BLaER1 treated with 17β-estradiol and CSF1 and Interleukin-3, amounts not matched to agents 10 nM and 100 nM (cell line): Measurements from ENCODE around the gene TRIM62.
A peak's percentile ranks its signal among the peaks of the same experiment; 100 is the strongest.

Experiments
- H3K27ac ChIP-seq, 11 experiments: shearing (Covaris generic); formaldehyde crosslinking; 2 replicates each; pipeline ENCODE4 v1.8.1; 2022
- H3K27me3 ChIP-seq, 11 experiments: shearing (Covaris generic); formaldehyde crosslinking; 2 replicates each; pipeline ENCODE4 v1.8.1; 2022
- H3K36me3 ChIP-seq, 11 experiments: shearing (Covaris generic); formaldehyde crosslinking; 2 replicates each; pipeline ENCODE4 v1.8.1; 2022
- H3K4me1 ChIP-seq, 10 experiments: shearing (Covaris generic); formaldehyde crosslinking; 2 replicates each; pipeline ENCODE4 v1.8.1; 2022
- H3K4me2 ChIP-seq, 11 experiments: shearing (Covaris generic); formaldehyde crosslinking; 2 replicates each; pipeline ENCODE4 v1.8.1; 2022
- H3K4me3 ChIP-seq, 10 experiments: shearing (Covaris generic); formaldehyde crosslinking; 2 replicates each; pipeline ENCODE4 v1.8.1; 2022
- H3K9ac ChIP-seq, 11 experiments: shearing (Covaris generic); formaldehyde crosslinking; 2 replicates each; pipeline ENCODE4 v1.8.1; 2022
- H3K9me3 ChIP-seq, 11 experiments: shearing (Covaris generic); formaldehyde crosslinking; replicated peaks in 1 of 11; 2 replicates each; pipeline ENCODE4 v1.8.1; 2022
- H4K20me1 ChIP-seq, 11 experiments: shearing (Covaris generic); formaldehyde crosslinking; 2 replicates each; pipeline ENCODE4 v1.8.1; 2022
- Cebpa-rat ChIP-seq, 11 experiments: shearing (Covaris generic); IDR thresholded peaks; 2 replicates each; pipeline ENCODE4 v1.8.1; 2022

TRIM62 gene

GRCh38 chr1:33168556-33169289 is 13.1 kb downstream of the TRIM62 start:
- H3K4me3 ChIP-seq = no peak overlapping the region
- TF ChIP-seq Cebpa-rat (IDR thresholded peaks at IDR 0.05) = no peak
- no peak overlapping the region for H3K4me2 ChIP-seq
- peaks cover 0 to 6% (median 0%) of the 10 kb centered on the region in 11 experiments; a peak in 3 of 22 replicates for H3K9me3 ChIP-seq
- no peak overlapping the region for H3K27ac ChIP-seq
- peaks cover 0 to 41% (median 27%) of the 10 kb centered on the region in 11 experiments; a peak in 13 of 22 replicates for H3K36me3 ChIP-seq
- no peak overlapping the region for H3K9ac ChIP-seq
- peaks cover 5 to 27% (median 6%) of the 10 kb centered on the region in 10 experiments; a peak in 18 of 20 replicates for H3K4me1 ChIP-seq
- no peaks in the 10 kb centered on the region for H3K27me3 ChIP-seq
- H4K20me1 ChIP-seq = peaks cover 0 to 31% (median 0%) of the 10 kb centered on the region in 11 experiments; a peak in 4 of 22 replicates

- no peak overlapping the region for H3K27ac ChIP-seq
- peaks cover 7 to 31% (median 10%) of the 10 kb centered on the region in 10 experiments; a peak in 18 of 20 replicates for H3K4me1 ChIP-seq
- H3K4me3 ChIP-seq = no peak overlapping the region
- no peak for TF ChIP-seq Cebpa-rat (IDR thresholded peaks at IDR 0.05)
- H3K27me3 ChIP-seq = no peaks in the 10 kb centered on the region
- peaks cover 0 to 44% (median 30%) of the 10 kb centered on the region in 11 experiments; a peak in 13 of 22 replicates for H3K36me3 ChIP-seq
- H3K4me2 ChIP-seq = no peak overlapping the region
- H3K9me3 ChIP-seq = peaks cover 0 to 6% (median 0%) of the 10 kb centered on the region in 11 experiments; a peak in 3 of 22 replicates
- no peak overlapping the region for H3K9ac ChIP-seq
- H4K20me1 ChIP-seq = peaks cover 0 to 31% (median 0%) of the 10 kb centered on the region in 11 experiments; a peak in 4 of 22 replicates
Observed at GRCh38 chr1:33167650-33168447, 14.0 kb downstream of the TRIM62 start.

- TF ChIP-seq Cebpa-rat (IDR thresholded peaks at IDR 0.05) = no peak
- Histone ChIP-seq H3K36me3 (peaks cover 0 to 44% (median 29%) of the 10 kb centered on the region in 11 experiments; a peak in 14 of 22 replicates), H3K4me2 (no peak overlapping the region)
Observed at GRCh38 chr1:33165809-33166208, 16.0 kb downstream of the TRIM62 start.

GRCh38 chr1:33165209-33165608 is 16.6 kb downstream of the TRIM62 start:
- no peak overlapping the region for H3K4me3 ChIP-seq
- H3K9me3 ChIP-seq = peaks cover 0 to 6% (median 0%) of the 10 kb centered on the region in 11 experiments; a peak in 3 of 22 replicates
- H3K9ac ChIP-seq = no peak overlapping the region
- peaks cover 7 to 17% (median 10%) of the 10 kb centered on the region in 10 experiments; a peak in 17 of 20 replicates for H3K4me1 ChIP-seq
- H3K36me3 ChIP-seq = peaks cover 0 to 44% (median 27%) of the 10 kb centered on the region in 11 experiments; a peak in 14 of 22 replicates
- no peaks in the 10 kb centered on the region for H3K27me3 ChIP-seq
- H3K4me2 ChIP-seq = no peak overlapping the region
- H3K27ac ChIP-seq = no peak overlapping the region
- peaks cover 0 to 13% (median 0%) of the 10 kb centered on the region in 11 experiments; a peak in 3 of 22 replicates for H4K20me1 ChIP-seq
- no peak for TF ChIP-seq Cebpa-rat (IDR thresholded peaks at IDR 0.05)

More at GRCh38 chr1:33165809-33166208, 16.0 kb downstream of the TRIM62 start:
- peaks cover 7 to 23% (median 10%) of the 10 kb centered on the region in 10 experiments; a peak in 18 of 20 replicates for H3K4me1 ChIP-seq
- no peak overlapping the region for H3K27ac ChIP-seq
- H3K27me3 ChIP-seq = no peaks in the 10 kb centered on the region
- H3K9me3 ChIP-seq = peaks cover 0 to 6% (median 0%) of the 10 kb centered on the region in 11 experiments; a peak in 3 of 22 replicates
- H4K20me1 ChIP-seq = peaks cover 0 to 18% (median 0%) of the 10 kb centered on the region in 11 experiments; a peak in 4 of 22 replicates
- H3K9ac ChIP-seq = no peak overlapping the region
- no peak overlapping the region for H3K4me3 ChIP-seq

GRCh38 chr1:33163621-33164519 is 18.0 kb downstream of the TRIM62 start:
- Histone ChIP-seq H4K20me1 (peaks cover 0 to 6% (median 0%) of the 10 kb centered on the region in 11 experiments; a peak in 1 of 22 replicates), H3K4me3 (no peak overlapping the region), H3K36me3 (peaks cover 0 to 52% (median 34%) of the 10 kb centered on the region in 11 experiments; a peak in 16 of 22 replicates), H3K4me2 (peak overlapping the region; percentile 10 to 63 (median 41); a peak in 16 of 22 replicates), H3K27me3 (no peaks in the 10 kb centered on the region), H3K27ac (peak overlapping the region in 3 of 11 experiments; percentile 16 to 18 (median 17); a peak in 3 of 22 replicates), H3K9ac (no peak overlapping the region; a peak in 1 of 22 replicates), H3K9me3 (peaks cover 0 to 6% (median 0%) of the 10 kb centered on the region in 11 experiments; a peak in 3 of 22 replicates), H3K4me1 (peaks cover 7 to 12% (median 10%) of the 10 kb centered on the region in 10 experiments; a peak in 17 of 20 replicates)
- no peak for TF ChIP-seq Cebpa-rat (IDR thresholded peaks at IDR 0.05)

- Histone ChIP-seq H4K20me1 (no peaks in the 10 kb centered on the region), H3K4me3 (no peak overlapping the region), H3K4me1 (peaks cover 7 to 12% (median 10%) of the 10 kb centered on the region in 10 experiments; a peak in 17 of 20 replicates), H3K27ac (no peak overlapping the region), H3K9me3 (peaks cover 0 to 6% (median 0%) of the 10 kb centered on the region in 11 experiments; a peak in 3 of 22 replicates), H3K27me3 (no peaks in the 10 kb centered on the region), H3K9ac (no peak overlapping the region), H3K36me3 (peaks cover 8 to 46% (median 30%) of the 10 kb centered on the region in 11 experiments; a peak in 20 of 22 replicates), H3K4me2 (no peak overlapping the region)
- TF ChIP-seq Cebpa-rat (IDR thresholded peaks at IDR 0.05) = no peak
Observed at GRCh38 chr1:33162141-33162540, 19.7 kb downstream of the TRIM62 start.

- H4K20me1 ChIP-seq = peaks cover 0 to 3% (median 0%) of the 10 kb centered on the region in 11 experiments; a peak in 1 of 22 replicates
- H3K36me3 ChIP-seq = peaks cover 8 to 43% (median 23%) of the 10 kb centered on the region in 11 experiments; a peak in 20 of 22 replicates
- TF ChIP-seq Cebpa-rat (IDR thresholded peaks at IDR 0.05) = no peak
- H3K27me3 ChIP-seq = no peaks in the 10 kb centered on the region
- no peak overlapping the region for H3K27ac ChIP-seq
- H3K9me3 ChIP-seq = peaks cover 0 to 6% (median 0%) of the 10 kb centered on the region in 11 experiments; a peak in 3 of 22 replicates
- H3K4me3 ChIP-seq = no peak overlapping the region
- peaks cover 11 to 17% (median 14%) of the 10 kb centered on the region in 10 experiments for H3K4me1 ChIP-seq
- no peak overlapping the region for H3K9ac ChIP-seq
- no peak overlapping the region for H3K4me2 ChIP-seq
Observed at GRCh38 chr1:33161061-33161681, 20.7 kb downstream of the TRIM62 start.
